GM18505 (cell line): ENCODE results near the gene STXBP2.
A peak's percentile ranks its signal among the peaks of the same experiment; 100 is the strongest.

Experiments
- ATAC-seq: cut with Tn5 transposase; IDR thresholded peaks from one replicate; pipeline ENCODE4 v1.9.1; 2021; ENCODE audit not compliant: unreplicated experiment
- POLR2A ChIP-seq: IDR thresholded peaks from 4 replicates; pipeline ENCODE4 v1.6.1; 2011; ENCODE audit warnings: borderline replicate concordance; ENCODE audit not compliant: insufficient read depth, insufficient read length; ENCODE audit errors: extremely low read depth

Gene STXBP2

DNA sequence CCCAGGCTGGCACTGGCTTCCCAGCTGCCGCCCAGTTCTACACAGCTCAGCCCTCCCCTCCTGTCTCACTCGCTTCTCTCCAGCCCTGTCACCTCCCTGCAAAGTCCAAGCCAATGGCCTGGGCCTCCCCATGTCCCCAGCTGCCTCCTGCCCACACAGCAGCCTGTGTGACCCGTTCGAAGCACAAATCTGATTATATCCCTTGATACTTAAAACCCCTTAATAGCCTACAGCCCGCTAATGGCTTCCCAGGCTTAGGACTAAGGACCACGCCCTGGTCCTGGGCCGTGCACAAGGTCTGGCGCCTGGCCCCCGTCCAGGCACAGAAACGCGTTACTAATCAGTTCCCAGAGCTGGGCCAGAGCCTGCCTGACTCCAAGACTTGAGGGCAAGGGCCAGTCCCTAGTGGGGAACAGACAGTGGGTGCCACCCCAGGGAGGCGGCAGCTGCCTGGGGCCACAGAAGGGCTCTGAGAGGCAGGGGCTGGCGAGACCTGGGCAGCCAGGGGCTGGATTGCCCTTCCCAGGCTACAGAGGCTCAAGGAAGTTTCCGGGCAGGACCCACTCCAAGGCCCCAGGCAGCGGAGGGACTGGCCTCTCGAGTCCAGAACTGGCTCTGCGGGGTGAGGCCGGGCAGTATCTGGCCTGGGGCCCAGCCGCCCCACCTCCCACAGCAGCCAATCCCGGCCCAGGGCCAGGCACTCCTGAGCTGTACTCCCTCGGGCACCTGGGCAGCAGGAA is 18.0 kb upstream of the STXBP2 start:
- ATAC-seq: no peak
- no peak for TF ChIP-seq POLR2A

- ATAC-seq: no peak
- TF ChIP-seq POLR2A: no peak
Measured at GRCh38 chr19:7619671-7620441, 17.1 kb upstream of the STXBP2 start.

DNA sequence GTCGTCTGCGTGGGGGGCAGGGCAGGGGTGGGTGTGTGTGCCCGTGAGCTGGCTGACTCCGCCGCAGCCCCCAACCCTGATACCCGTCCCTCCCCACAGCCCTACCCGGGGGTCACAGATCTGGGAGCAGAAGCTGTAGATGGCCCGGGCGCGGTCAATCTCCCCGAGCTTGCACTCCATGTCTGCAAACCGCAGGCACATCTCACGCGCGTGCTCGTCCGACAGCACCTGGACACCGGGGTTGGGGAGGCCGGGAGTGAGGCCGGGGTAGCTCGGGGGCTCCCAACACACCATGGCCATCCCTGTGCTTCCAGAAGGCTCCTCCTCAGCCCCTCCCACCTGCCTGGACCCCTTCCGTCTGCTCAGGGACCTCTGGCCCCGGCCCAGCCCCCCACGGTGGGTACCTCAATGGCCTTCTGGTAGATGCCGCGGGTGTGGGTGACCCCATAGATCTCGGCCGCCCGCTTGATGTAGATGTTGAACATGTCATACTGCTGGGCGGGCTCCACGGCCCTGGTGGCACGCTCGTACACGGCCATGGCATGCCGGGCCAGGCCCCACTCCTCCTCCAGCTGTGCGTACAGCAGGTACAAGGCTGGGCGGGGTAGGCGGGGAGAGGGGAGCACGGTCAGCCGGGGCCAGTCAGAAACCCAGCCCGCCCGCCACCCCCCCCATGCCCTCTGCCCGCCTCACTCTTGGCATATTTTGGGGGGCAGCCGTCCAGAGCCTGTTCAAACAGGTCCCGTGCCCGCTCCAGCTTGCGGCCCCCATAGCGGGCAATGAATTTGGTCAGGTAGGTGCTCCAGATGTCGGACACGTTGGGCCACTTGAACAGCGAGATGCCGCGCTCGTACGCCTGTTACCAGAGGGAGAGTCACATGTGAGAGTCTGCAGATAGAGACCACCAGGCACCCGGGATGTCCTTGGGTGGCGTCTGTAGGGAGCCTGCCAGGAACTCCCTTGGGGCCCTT is 16.2 kb upstream of the STXBP2 start:
- TF ChIP-seq POLR2A: no peak
- ATAC-seq: no peak

- TF ChIP-seq POLR2A: no peak
- ATAC-seq: no peak
Measured at GRCh38 chr19:7622933-7623685, 13.8 kb upstream of the STXBP2 start.

DNA sequence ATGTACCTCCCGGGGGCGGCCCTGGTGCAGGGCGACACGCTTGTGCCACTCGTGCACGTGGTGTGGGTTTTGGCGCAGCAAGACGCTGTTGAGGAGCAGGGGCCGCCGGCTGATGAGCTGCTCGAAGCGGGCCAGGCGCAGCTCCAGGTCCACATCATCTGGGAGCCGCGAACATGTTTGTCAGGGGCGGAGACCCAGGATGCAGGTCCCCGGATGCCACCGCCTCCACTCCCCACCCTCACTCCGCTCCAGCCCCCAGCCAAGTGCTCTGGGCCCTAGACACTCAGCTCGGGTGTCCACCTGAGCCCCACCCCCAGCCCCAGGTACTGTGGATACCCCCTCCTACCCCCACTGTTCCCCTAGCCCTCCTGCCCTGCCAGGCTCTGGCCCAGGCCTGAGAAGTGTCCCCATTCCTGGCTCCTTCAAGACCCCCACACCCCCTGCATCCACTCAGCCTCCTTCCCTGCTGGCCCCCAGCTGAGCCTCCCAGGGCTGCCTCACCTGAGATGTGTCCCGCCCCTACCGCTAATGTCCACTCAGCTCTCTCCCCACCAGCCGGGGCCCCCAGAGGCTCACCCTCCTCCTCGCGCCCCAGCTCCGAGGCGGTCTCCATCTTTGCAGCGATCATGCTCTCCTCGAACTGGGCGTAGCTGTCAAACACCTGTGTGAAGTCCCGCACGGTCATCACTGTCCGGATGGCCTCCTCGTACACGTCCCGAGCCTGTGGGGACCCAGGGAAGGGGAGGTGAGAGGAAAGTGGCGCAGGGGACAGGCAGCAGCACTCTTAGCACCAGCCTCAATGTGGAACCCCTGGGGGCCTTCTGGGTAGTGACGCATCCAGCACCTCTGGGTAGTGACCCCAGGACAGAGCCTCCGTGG is 12.9 kb upstream of the STXBP2 start:
- ATAC-seq: no peak

DNA sequence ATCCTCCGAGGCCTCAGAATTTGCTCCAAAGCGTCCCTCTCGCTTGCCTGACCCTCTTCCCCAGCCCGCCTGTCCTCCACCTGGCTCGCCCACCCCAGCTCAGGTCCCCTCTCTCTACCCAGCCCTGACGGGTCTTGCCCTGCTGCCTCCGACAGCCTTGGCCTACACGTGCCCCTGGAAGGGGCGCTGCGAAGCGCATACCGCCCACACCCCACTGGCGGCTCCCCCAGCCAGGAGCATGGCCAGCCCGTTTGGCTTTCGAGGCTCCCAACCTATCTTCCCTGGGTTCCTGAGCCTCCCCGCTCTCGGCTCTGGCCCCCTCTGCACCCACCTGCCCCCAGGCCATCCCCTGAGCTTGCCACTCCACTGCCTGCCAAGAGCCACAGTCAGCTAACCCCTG is 12.1 kb upstream of the STXBP2 start:
- no peak for TF ChIP-seq POLR2A
- no peak for ATAC-seq

More for the DNA sequence above, 12.9 kb upstream of the STXBP2 start:
- no peak for TF ChIP-seq POLR2A

- TF ChIP-seq POLR2A: no peak
- ATAC-seq: no peak
Measured at GRCh38 chr19:7625763-7626372, 11.0 kb upstream of the STXBP2 start.

DNA sequence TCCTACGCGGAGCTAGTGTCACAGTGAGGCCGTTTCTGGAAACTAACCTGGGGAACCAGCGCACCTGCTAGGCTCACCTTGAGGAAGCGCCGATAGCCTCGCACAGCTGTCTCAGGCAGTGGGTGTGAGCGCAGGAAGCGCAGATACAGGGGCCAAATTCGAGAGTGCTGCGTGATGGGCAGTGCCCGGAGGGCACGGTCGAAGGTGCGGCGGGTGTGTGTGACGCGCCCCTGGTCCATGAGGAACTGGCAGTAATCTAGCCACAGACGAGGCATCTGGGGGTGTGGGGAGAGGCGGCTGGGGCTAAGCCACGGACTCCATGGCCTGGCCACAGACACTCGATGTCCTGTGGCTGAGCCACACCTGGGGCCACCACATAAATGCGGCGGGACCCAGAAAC is 9.7 kb upstream of the STXBP2 start:
- TF ChIP-seq POLR2A: no peak
- no peak for ATAC-seq

DNA sequence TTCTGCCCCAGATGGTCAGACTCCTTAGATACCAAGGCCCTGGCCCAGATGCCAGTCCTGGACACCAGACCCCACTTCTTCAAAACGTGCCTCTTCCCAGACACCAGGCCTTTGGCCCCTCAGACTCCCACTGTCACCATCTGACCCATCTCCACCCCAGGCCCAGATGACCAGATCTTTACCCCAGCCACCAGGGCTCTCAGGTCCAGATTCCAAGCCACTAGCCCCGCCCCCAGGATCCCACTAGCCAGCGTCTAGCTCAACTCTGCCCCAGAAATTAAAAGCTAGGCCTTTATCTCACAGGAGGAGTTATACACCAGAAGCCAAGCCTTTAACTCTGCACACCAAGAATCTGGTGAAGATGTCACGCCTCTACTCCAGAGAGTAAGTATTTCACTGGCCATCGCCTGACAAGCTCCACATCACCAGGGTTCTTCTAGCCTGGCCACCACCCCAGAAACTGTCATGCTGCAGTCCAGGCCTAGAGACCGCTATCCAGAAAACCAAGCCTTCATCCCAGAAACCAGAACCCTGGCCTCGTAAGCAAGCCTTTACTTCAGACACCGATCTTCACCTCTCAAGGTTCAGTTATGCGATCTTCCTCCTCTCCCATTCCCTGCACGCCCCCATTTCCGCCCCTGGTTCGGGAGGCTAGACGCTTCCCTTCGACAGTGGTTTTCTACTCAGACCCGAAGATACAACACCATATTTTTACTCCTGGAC is 8.2 kb upstream of the STXBP2 start:
- ATAC-seq: no peak
- no peak for TF ChIP-seq POLR2A

GRCh38 chr19:7629347-7630054 is 7.4 kb upstream of the STXBP2 start, which contains the start of the genes PET100 and XAB2:
TSS of gene PET100 (plus strand) at chr19:7629793. CDS start at chr19:7629834, 41 bp downstream.
TSS of gene XAB2 (minus strand) at chr19:7629545. CDS start at chr19:7629527, 18 bp downstream.
- peak; percentile 72 for ATAC-seq
- TF ChIP-seq POLR2A: peak; percentile 71
